Small intestine (tissue), 7 donors: ENCODE data around the gene TBCB. TPM values are rescaled to one million over a fixed set of nuclear protein-coding genes. Genes with fewer than 3 reads are reported as not detected.

Source experiments
- DNase-seq, 2 donors: peaks; one replicate each; pipeline versions ENCODE4 v3.0.0 to v3.0.0-alpha.2; 2013
- FAIRE-seq: peaks from 2 replicates; lab custom pipeline; 2012; peaks lifted over from hg19 to GRCh38; lab: Jason Lieb, UNC
- H3K27ac ChIP-seq, 3 donors: one replicate each; pipeline ENCODE4 v1.5.1; 2013; ENCODE audit warnings: low read length in 2 of 3, mild to moderate bottlenecking in 2 of 3, control low read depth in 1 of 3, inconsistent platforms in 1 of 3, low read depth in 1 of 3, moderate library complexity in 1 of 3
- H3K27me3 ChIP-seq, 3 donors: one replicate each; pipeline ENCODE4 v1.6.1; 2013; ENCODE audit warnings: low read length in 3 of 3, inconsistent platforms in 1 of 3; ENCODE audit not compliant: control insufficient read depth in 3 of 3, insufficient read depth in 3 of 3
- H3K36me3 ChIP-seq, 3 donors: one replicate each; pipeline ENCODE4 v1.6.1; 2013; ENCODE audit warnings: low read length in 3 of 3, inconsistent platforms in 1 of 3, low read depth in 1 of 3, mild to moderate bottlenecking in 1 of 3, moderate library complexity in 1 of 3; ENCODE audit not compliant: control insufficient read depth in 3 of 3, insufficient read depth in 2 of 3
- H3K4me1 ChIP-seq, 3 donors: one replicate each; pipeline ENCODE4 v1.6.1; 2013; ENCODE audit warnings: low read length in 2 of 3, inconsistent platforms in 1 of 3, low read depth in 1 of 3, mild to moderate bottlenecking in 1 of 3, moderate library complexity in 1 of 3; ENCODE audit not compliant: control insufficient read depth in 3 of 3, insufficient read depth in 2 of 3
- H3K4me3 ChIP-seq, 3 donors: one replicate each; pipeline ENCODE4 v1.5.1; 2013; ENCODE audit warnings: low read length in 3 of 3, control low read depth in 1 of 3, inconsistent platforms in 1 of 3, low read depth in 1 of 3, mild to moderate bottlenecking in 1 of 3, moderate library complexity in 1 of 3
- H3K9me3 ChIP-seq, 2 donors: one replicate each; pipeline ENCODE4 v1.6.1; 2013; ENCODE audit warnings: low read depth in 1 of 2, low read length in 1 of 2; ENCODE audit not compliant: control insufficient read depth in 2 of 2, insufficient read depth in 1 of 2
- WGBS, 3 donors: extraction: QIAGEN DNeasy Blood & Tissue Kit; methylation state at CpG; one replicate each; pipeline ENCODE4 v1.1.7; 2013; 5-methylcytosine and 5-hydroxymethylcytosine counted together
- polyA plus RNA-seq, 4 donors: library from polyadenylated mRNA; stranded (reverse) in 3 of 4; unstranded in 1 of 4; fragments of 200-250 nt in 3 of 4; fragments of 120-200 nt in 1 of 4; gene quantifications; one replicate each; pipeline versions ENCODE4 v1.2.1 to v1.2.3, GENCODE V29; 2013
- donor health status: healthy with polysubstance abuse.
- donor health status: control.
- donor health status: control.
- donor health status: Bipolar disorder and iron deficiency.
- donor health status: healthy.

TBCB gene
- polyA plus RNA-seq, 4 donors, result 75.0 to 133 (median 113) TPM

GRCh38 chr19:36093146-36093662, 22.1 kb upstream of the TBCB start:
- FAIRE-seq (no peak), DNase-seq (no peak)
- Histone ChIP-seq H3K9me3 (no peaks in the 10 kb centered on the region), H3K36me3 (peaks cover 0 to 40% (median 0%) of the 10 kb centered on the region in 3 donors), H3K27ac (no peak overlapping the region), H3K27me3 (no peaks in the 10 kb centered on the region), H3K4me3 (no peak overlapping the region), H3K4me1 (no peaks in the 10 kb centered on the region)
- WGBS, 3 donors, result 84 to 86% (median 85%) methylated on average over 5 of the region's 5 CpGs

- no peaks in the 10 kb centered on the region for H3K4me1 ChIP-seq
- no peak overlapping the region for H3K4me3 ChIP-seq
- no peaks in the 10 kb centered on the region for H3K27me3 ChIP-seq
- H3K27ac ChIP-seq, result no peak overlapping the region
- H3K9me3 ChIP-seq, result no peaks in the 10 kb centered on the region
- DNase-seq (no peak), FAIRE-seq (no peak)
- WGBS, 3 donors, result 64 to 91% (median 73%) methylated on average over 6 of the region's 6 CpGs
- H3K36me3 ChIP-seq, result peaks cover 0 to 35% (median 0%) of the 10 kb centered on the region in 3 donors
Observed at GRCh38 chr19:36093687-36094086, 21.6 kb upstream of the TBCB start.

- no peak overlapping the region for H3K27ac ChIP-seq
- WGBS, 3 donors, result 93 to 97% (median 95%) methylated on average over 6 of the region's 6 CpGs
- no peaks in the 10 kb centered on the region for H3K9me3 ChIP-seq
- H3K4me3 ChIP-seq, result no peak overlapping the region
- DNase-seq (no peak), FAIRE-seq (no peak)
- no peaks in the 10 kb centered on the region for H3K4me1 ChIP-seq
- H3K36me3 ChIP-seq, result peaks cover 0 to 34% (median 2%) of the 10 kb centered on the region in 3 donors
- H3K27me3 ChIP-seq, result no peaks in the 10 kb centered on the region
Observed at GRCh38 chr19:36097036-36097435, 18.2 kb upstream of the TBCB start.

- FAIRE-seq, result no peak
- no peaks in the 10 kb centered on the region for H3K4me1 ChIP-seq
- DNase-seq, result no peak
- 90 to 95% (median 90%) methylated on average over 18 to 19 of the region's 19 CpGs for WGBS, 3 donors
- H3K27ac ChIP-seq, result no peak overlapping the region
- no peaks in the 10 kb centered on the region for H3K9me3 ChIP-seq
- no peak overlapping the region for H3K4me3 ChIP-seq
- no peaks in the 10 kb centered on the region for H3K27me3 ChIP-seq
- H3K36me3 ChIP-seq, result peaks cover 0 to 39% (median 4%) of the 10 kb centered on the region in 3 donors
Observed at GRCh38 chr19:36099166-36099785, 16.0 kb upstream of the TBCB start.

- no peak overlapping the region for H3K27ac ChIP-seq
- 84 to 92% (median 85%) methylated on average over 5 of the region's 5 CpGs for WGBS, 3 donors
- FAIRE-seq, result no peak
Observed at GRCh38 chr19:36100476-36100875, 14.8 kb upstream of the TBCB start.

GRCh38 chr19:36101550-36102327, 13.5 kb upstream of the TBCB start:
- Histone ChIP-seq H3K4me3 (no peak overlapping the region), H3K36me3 (peaks cover 0 to 58% (median 4%) of the 10 kb centered on the region in 3 donors), H3K27ac (no peak overlapping the region), H3K27me3 (no peaks in the 10 kb centered on the region), H3K9me3 (no peaks in the 10 kb centered on the region), H3K4me1 (no peaks in the 10 kb centered on the region)
- no peak for FAIRE-seq
- DNase-seq, result no peak
- WGBS, 3 donors, result 91 to 95% (median 94%) methylated on average over 25 to 27 of the region's 27 CpGs

More at GRCh38 chr19:36100476-36100875, 14.8 kb upstream of the TBCB start:
- Histone ChIP-seq H3K36me3 (peaks cover 0 to 48% (median 4%) of the 10 kb centered on the region in 3 donors), H3K27me3 (no peaks in the 10 kb centered on the region), H3K9me3 (no peaks in the 10 kb centered on the region), H3K4me3 (no peak overlapping the region), H3K4me1 (no peaks in the 10 kb centered on the region)
- DNase-seq, result no peak

GRCh38 chr19:36103040-36103626, 12.1 kb upstream of the TBCB start:
- DNase-seq, result no peak
- peaks cover 0 to 63% (median 4%) of the 10 kb centered on the region in 3 donors for H3K36me3 ChIP-seq
- H3K4me3 ChIP-seq, result no peak overlapping the region
- no peaks in the 10 kb centered on the region for H3K27me3 ChIP-seq
- H3K9me3 ChIP-seq, result no peaks in the 10 kb centered on the region
- no peak for FAIRE-seq
- H3K27ac ChIP-seq, result no peak overlapping the region
- no peaks in the 10 kb centered on the region for H3K4me1 ChIP-seq
- WGBS, 3 donors, result 93 to 96% (median 94%) methylated on average over 19 to 24 of the region's 24 CpGs

GRCh38 chr19:36103842-36104552, 11.3 kb upstream of the TBCB start:
- Histone ChIP-seq H3K27me3 (no peaks in the 10 kb centered on the region), H3K4me1 (no peaks in the 10 kb centered on the region), H3K9me3 (no peaks in the 10 kb centered on the region), H3K4me3 (no peak overlapping the region), H3K27ac (no peak overlapping the region), H3K36me3 (peaks cover 0 to 65% (median 4%) of the 10 kb centered on the region in 3 donors)
- WGBS, 3 donors, result 91 to 94% (median 91%) methylated on average over 12 of the region's 12 CpGs
- FAIRE-seq, result no peak
- no peak for DNase-seq
